GM23248 (cell line): ENCODE measurements around the gene CABP7. TPM values are rescaled to one million over a fixed set of nuclear protein-coding genes. Genes with fewer than 3 reads are reported as not detected.
A peak's percentile ranks its signal among the peaks of the same experiment; 100 is the strongest.

Experiments used
- DNase-seq: peaks from one replicate; pipeline ENCODE4 v3.0.0-alpha.2; 2015
- H2AFZ ChIP-seq: fragments of 200-600 bp; sonication (generic); 2 replicates; pipeline ENCODE4 v1.6.1; 2016; ENCODE audit warnings: antibody characterized with exemption
- H3F3A ChIP-seq: fragments of 200-600 bp; sonication (generic); 2 replicates; pipeline ENCODE4 v1.6.1; 2016; ENCODE audit warnings: mild to moderate bottlenecking, antibody characterized with exemption, mixed run types; ENCODE audit not compliant: insufficient read depth
- H3K27ac ChIP-seq: fragments of 200-600 bp; sonication (generic); 2 replicates; pipeline ENCODE4 v1.5.1; 2016; ENCODE audit warnings: mild to moderate bottlenecking
- H3K27me3 ChIP-seq: fragments of 200-600 bp; sonication (generic); replicated peaks from 2 replicates; pipeline ENCODE4 v1.6.1; 2016; ENCODE audit warnings: mild to moderate bottlenecking; ENCODE audit not compliant: insufficient read depth
- H3K36me3 ChIP-seq: fragments of 200-600 bp; sonication (generic); 2 replicates; pipeline ENCODE4 v1.6.1; 2016; ENCODE audit warnings: low read depth, mild to moderate bottlenecking
- H3K4me1 ChIP-seq: fragments of 200-600 bp; sonication (generic); 2 replicates; pipeline ENCODE4 v1.6.1; 2016; ENCODE audit warnings: mild to moderate bottlenecking; ENCODE audit not compliant: insufficient read depth
- H3K4me2 ChIP-seq: fragments of 200-600 bp; sonication (generic); one replicate; pipeline ENCODE4 v1.6.1; 2016; ENCODE audit warnings: mild to moderate bottlenecking; ENCODE audit not compliant: unreplicated experiment
- H3K4me3 ChIP-seq: fragments of 200-600 bp; sonication (generic); 2 replicates; pipeline ENCODE4 v1.5.1; 2016; ENCODE audit warnings: mild to moderate bottlenecking
- H3K79me2 ChIP-seq: fragments of 200-600 bp; sonication (generic); 2 replicates; pipeline ENCODE4 v1.6.1; 2016; ENCODE audit warnings: mild to moderate bottlenecking; ENCODE audit not compliant: insufficient read depth
- H3K9ac ChIP-seq: fragments of 200-600 bp; sonication (generic); 2 replicates; pipeline ENCODE4 v1.6.1; 2016; ENCODE audit warnings: mild to moderate bottlenecking
- H3K9me2 ChIP-seq: fragments of 200-600 bp; sonication (generic); 2 replicates; pipeline ENCODE4 v1.6.1; 2016; ENCODE audit warnings: mixed run types, mild to moderate bottlenecking, moderate library complexity; ENCODE audit not compliant: insufficient read depth
- H3K9me3 ChIP-seq: fragments of 200-600 bp; sonication (generic); one replicate; pipeline ENCODE4 v1.6.1; 2017; ENCODE audit warnings: low read depth
- H4K20me1 ChIP-seq: fragments of 200-600 bp; sonication (generic); 2 replicates; pipeline ENCODE4 v1.6.0; 2016; ENCODE audit not compliant: insufficient read depth
- EZH2 ChIP-seq: fragments of 200-600 bp; sonication (generic); IDR thresholded peaks from 2 replicates; pipeline ENCODE4 v1.6.1; 2018; ENCODE audit warnings: antibody characterized with exemption, mild to moderate bottlenecking; ENCODE audit not compliant: insufficient read depth, poor library complexity, severe bottlenecking
- EZH2phosphoT487 ChIP-seq: fragments of 200-600 bp; sonication (generic); IDR thresholded peaks from 2 replicates; pipeline ENCODE4 v1.6.1; 2018; ENCODE audit warnings: antibody characterized with exemption, moderate library complexity, mild to moderate bottlenecking, low read depth; ENCODE audit not compliant: insufficient read depth
- WGBS, 2 experiments: methylation state at CpG; one replicate each; pipeline ENCODE4 v1.1.6; 2015 to 2017; ENCODE audit warnings: low lambda C conversion rate in 2 of 2, low coverage in 1 of 2; ENCODE audit errors: missing lambda C conversion rate in 2 of 2; 5-methylcytosine and 5-hydroxymethylcytosine counted together
- in situ Hi-C: fragments of 300-500 bp; cut with MboI; formaldehyde crosslinking; loops from 2 replicates; pipeline ENCODE4 v1.15.0; 2020
- polyA plus RNA-seq: library from polyadenylated mRNA; unstranded; fragments of >200 nt; fragmentation: Nextera tagmentation; extraction: Ambion mirVana; gene quantifications from 2 replicates; pipeline ENCODE4 v1.2.1, GENCODE V29; 2016
- total RNA-seq: library from RNA; depleted of rRNA; stranded (reverse); fragments of >200 nt; shearing (Covaris generic); gene quantifications from 2 replicates; pipeline ENCODE4 v1.2.3, GENCODE V29; 2014

The CABP7 gene
- total and polyA plus RNA-seq, 2 experiments from 2014 or later: 0.08 TPM; not detected in 1

- Histone ChIP-seq H3K4me2 (no peak overlapping the region), H2AFZ (no peak overlapping the region), H3K9ac (no peak overlapping the region), H3F3A (no peaks in the 10 kb centered on the region), H3K9me2 (no peaks in the 10 kb centered on the region), H3K36me3 (no peaks in the 10 kb centered on the region), H3K27ac (no peak overlapping the region), H3K4me3 (no peak overlapping the region), H3K9me3 (no peaks in the 10 kb centered on the region), H3K27me3 (peaks cover 25% of the 10 kb centered on the region), H3K79me2 (no peaks in the 10 kb centered on the region), H4K20me1 (no peaks in the 10 kb centered on the region), H3K4me1 (no peaks in the 10 kb centered on the region)
- DNase-seq: peak; percentile 20
- no peak for TF ChIP-seq EZH2phosphoT487
- TF ChIP-seq EZH2: no peak
- in situ Hi-C loops: no loop called here
- WGBS, 2 experiments: 65 to 82% methylated on average over 5 to 7 of the region's 7 CpGs
Observed at GRCh38 chr22:29722151-29722550, 2.3 kb downstream of the CABP7 start.

- 78 to 79% methylated on average over 16 of the region's 16 CpGs for WGBS, 2 experiments
- Histone ChIP-seq H3K9ac (no peak overlapping the region), H3K27ac (no peak overlapping the region), H3K9me2 (no peaks in the 10 kb centered on the region), H3K36me3 (no peaks in the 10 kb centered on the region), H4K20me1 (no peaks in the 10 kb centered on the region), H3K4me2 (no peak overlapping the region), H3K79me2 (no peaks in the 10 kb centered on the region), H3K9me3 (no peaks in the 10 kb centered on the region), H3K4me1 (no peaks in the 10 kb centered on the region), H3K4me3 (no peak overlapping the region), H2AFZ (no peak overlapping the region), H3K27me3 (peaks cover 25% of the 10 kb centered on the region), H3F3A (no peaks in the 10 kb centered on the region)
- no peak for TF ChIP-seq EZH2phosphoT487
- TF ChIP-seq EZH2: no peak
- DNase-seq: no peak
- in situ Hi-C loops: no loop called here
Observed at GRCh38 chr22:29722587-29722986, 2.8 kb downstream of the CABP7 start.

GRCh38 chr22:29723766-29724165 lies 4.0 kb downstream of the CABP7 start:
- Histone ChIP-seq H4K20me1 (no peaks in the 10 kb centered on the region), H3K4me3 (no peak overlapping the region), H2AFZ (no peak overlapping the region), H3K27me3 (peaks cover 20% of the 10 kb centered on the region), H3K9me2 (no peaks in the 10 kb centered on the region), H3K36me3 (no peaks in the 10 kb centered on the region), H3K9ac (no peak overlapping the region), H3F3A (no peaks in the 10 kb centered on the region), H3K27ac (no peak overlapping the region), H3K9me3 (no peaks in the 10 kb centered on the region), H3K4me1 (no peaks in the 10 kb centered on the region), H3K79me2 (no peaks in the 10 kb centered on the region), H3K4me2 (no peak overlapping the region)
- 84 to 87% methylated on average over 10 of the region's 10 CpGs for WGBS, 2 experiments
- in situ Hi-C loops: no loop called here
- no peak for DNase-seq
- TF ChIP-seq EZH2phosphoT487 (no peak), EZH2 (no peak)

GRCh38 chr22:29724843-29725242 lies 5.0 kb downstream of the CABP7 start:
- in situ Hi-C loops: no loop called here
- Histone ChIP-seq H3K9ac (no peak overlapping the region), H3K4me3 (no peak overlapping the region), H2AFZ (no peak overlapping the region), H3K36me3 (no peaks in the 10 kb centered on the region), H3K4me2 (no peak overlapping the region), H3K9me3 (no peaks in the 10 kb centered on the region), H3F3A (no peaks in the 10 kb centered on the region), H3K4me1 (no peaks in the 10 kb centered on the region), H3K27me3 (0 out of 2 replicates have a peak, but pooled peaks cover 11% of the 10 kb centered on the region), H3K79me2 (no peaks in the 10 kb centered on the region), H3K27ac (no peak overlapping the region), H3K9me2 (no peaks in the 10 kb centered on the region), H4K20me1 (no peaks in the 10 kb centered on the region)
- no peak for TF ChIP-seq EZH2
- no peak for TF ChIP-seq EZH2phosphoT487
- 57 to 64% methylated on average over 8 of the region's 8 CpGs for WGBS, 2 experiments
- no peak for DNase-seq

GRCh38 chr22:29726106-29726505 lies 6.3 kb downstream of the CABP7 start:
- 77% methylated on average over 6 to 7 of the region's 7 CpGs for WGBS, 2 experiments
- TF ChIP-seq EZH2phosphoT487 (no peak), EZH2 (no peak)

More at GRCh38 chr22:29726106-29726505, 6.3 kb downstream of the CABP7 start:
- Histone ChIP-seq H3K27me3 (0 out of 2 replicates have a peak, but pooled peaks cover 6% of the 10 kb centered on the region), H2AFZ (no peak overlapping the region), H3K9ac (no peak overlapping the region), H3K9me3 (no peaks in the 10 kb centered on the region), H3K4me1 (no peaks in the 10 kb centered on the region), H3K27ac (no peak overlapping the region), H3K79me2 (no peaks in the 10 kb centered on the region), H3K4me3 (no peak overlapping the region), H3F3A (no peaks in the 10 kb centered on the region), H4K20me1 (no peaks in the 10 kb centered on the region), H3K36me3 (no peaks in the 10 kb centered on the region), H3K9me2 (no peaks in the 10 kb centered on the region), H3K4me2 (no peak overlapping the region)
- in situ Hi-C loops: no loop called here
- no peak for DNase-seq
